ENCODE measurements around the gene NCEH1. TPM values are rescaled to one million over a fixed set of nuclear protein-coding genes. Genes with fewer than 3 reads are reported as not detected.

NCEH1 gene
- polyA plus RNA-seq, 1 of the 3 experiments (the other 2 are of a cell fraction): 7.5 TPM

- ChIA-PET POLR2A (no interaction called here), CTCF (interaction anchor here (2.7 kb wide), 1 partner anchor 7 kb away, joined by 12 read pairs; no protein-coding TSS in a partner anchor)
- H3K9ac ChIP-seq: peak overlapping the region; percentile 50; the same call in 1 of the 2 replicates
- no peaks in the 10 kb centered on the region for H3K9me2 ChIP-seq
- no peak for DNase-seq
- H3K4me3 ChIP-seq (ENCODE audit: low read depth in 2 of 2, low read length in 1 of 2): no peak overlapping the region
- H3K27me3 ChIP-seq (ENCODE audit: insufficient read depth): no peaks in the 10 kb centered on the region
- 71% methylated on average over 3 of the region's 3 CpGs for WGBS (ENCODE audit: low lambda C conversion rate)
- no peak for TF ChIP-seq CHD2 (IDR thresholded peaks at IDR 0.05; ENCODE audit: low read length, partially characterized antibody)
- H3K79me2 ChIP-seq (ENCODE audit: insufficient read depth): peaks cover 12% of the 10 kb centered on the region; the same call in 1 of the 2 replicates
- no peaks in the 10 kb centered on the region for H3K9me3 ChIP-seq
- no peaks in the 10 kb centered on the region for H4K20me1 ChIP-seq (ENCODE audit: insufficient read depth)
- H3K4me1 ChIP-seq (ENCODE audit: control insufficient read depth in 1 of 2, insufficient read depth in 2 of 2, low read depth in 1 of 2, low read length in 1 of 2): peaks cover 0 to 17% of the 10 kb centered on the region in 2 experiments; a peak in 1 of 4 replicates
- H3K27ac ChIP-seq (ENCODE audit: low read depth in 2 of 2, low read length in 1 of 2): peak overlapping the region in 1 of 2 experiments; percentile 88; a peak in 2 of 4 replicates
- peak overlapping the region; percentile 50 for H3K4me2 ChIP-seq
- H3F3A ChIP-seq (replicated peaks; ENCODE audit: insufficient read depth): peaks cover 9% of the 10 kb centered on the region
- no peaks in the 10 kb centered on the region for H3K36me3 ChIP-seq (replicated peaks in 1 of 2; ENCODE audit: control insufficient read depth in 1 of 2, insufficient read depth in 2 of 2, low read length in 1 of 2)
- H2AFZ ChIP-seq (ENCODE audit: low read depth): no peak overlapping the region
Observed at GRCh38 chr3:172659246-172660002, 51.4 kb downstream of the NCEH1 start.

- peak overlapping the region in 1 of 2 experiments; percentile 88; a peak in 2 of 4 replicates for H3K27ac ChIP-seq (ENCODE audit: low read depth in 2 of 2, low read length in 1 of 2)
- CTCF ChIA-PET: interaction anchor here (0.6 to 2.7 kb wide), 3 partner anchors 8 to 169 kb away, joined by 3 to 12 read pairs (median 3); no protein-coding TSS in a partner anchor
- H3K79me2 ChIP-seq (ENCODE audit: insufficient read depth): peaks cover 12% of the 10 kb centered on the region; the same call in 1 of the 2 replicates
- POLR2A ChIA-PET: no interaction called here
- no peak overlapping the region for H3K4me3 ChIP-seq (ENCODE audit: low read depth in 2 of 2, low read length in 1 of 2)
- H3K27me3 ChIP-seq (ENCODE audit: insufficient read depth): no peaks in the 10 kb centered on the region
- H3K9ac ChIP-seq: peak overlapping the region; percentile 50; the same call in 1 of the 2 replicates
- H2AFZ ChIP-seq (ENCODE audit: low read depth): no peak overlapping the region
- H3K4me2 ChIP-seq: peak overlapping the region; percentile 50
- H3K36me3 ChIP-seq (replicated peaks in 1 of 2; ENCODE audit: control insufficient read depth in 1 of 2, insufficient read depth in 2 of 2, low read length in 1 of 2): no peaks in the 10 kb centered on the region
- DNase-seq: no peak
- H3K9me2 ChIP-seq: no peaks in the 10 kb centered on the region
- H3K9me3 ChIP-seq: no peaks in the 10 kb centered on the region
- H4K20me1 ChIP-seq (ENCODE audit: insufficient read depth): no peaks in the 10 kb centered on the region
- peaks cover 0 to 17% of the 10 kb centered on the region in 2 experiments; a peak in 1 of 4 replicates for H3K4me1 ChIP-seq (ENCODE audit: control insufficient read depth in 1 of 2, insufficient read depth in 2 of 2, low read depth in 1 of 2, low read length in 1 of 2)
- peaks cover 9% of the 10 kb centered on the region for H3F3A ChIP-seq (replicated peaks; ENCODE audit: insufficient read depth)
- WGBS (ENCODE audit: low lambda C conversion rate): 51% methylated on average over 6 of the region's 6 CpGs
- TF ChIP-seq USF2 (IDR thresholded peaks at IDR 0.05; ENCODE audit: borderline replicate concordance, low read depth, low read length) (no peak), TCF12 (IDR thresholded peaks at IDR 0.05) (peak; percentile 71), REST (IDR thresholded peaks at IDR 0.05; ENCODE audit: low read depth, low read length) (peak; percentile 70; the same call in 1 of the 2 replicates), CTCF (IDR thresholded peaks at IDR 0.05) (no peak), FOSL2 (IDR thresholded peaks at IDR 0.05; ENCODE audit: borderline replicate concordance, low read depth) (peak; percentile 88), TEAD4 (IDR thresholded peaks at IDR 0.05; ENCODE audit: borderline replicate concordance, insufficient read depth) (peak; percentile 80; the same call in 1 of the 2 replicates), TAF1 (IDR thresholded peaks at IDR 0.05; ENCODE audit: borderline replicate concordance, low read depth, low read length) (no peak), RXRA (IDR thresholded peaks at IDR 0.05; ENCODE audit: borderline replicate concordance, low read depth) (peak; percentile 99), JUND (IDR thresholded peaks at IDR 0.05) (peak; percentile 88), PBX3 (IDR thresholded peaks at IDR 0.05) (peak; percentile 66), EP300 (IDR thresholded peaks at IDR 0.05; ENCODE audit: borderline replicate concordance in 1 of 2, low read depth in 1 of 2, low read length in 1 of 2) (peak in 1 of 2 experiments; percentile 82; a peak in 1 of 4 replicates), SMC3 (IDR thresholded peaks at IDR 0.05; ENCODE audit: low read depth, low read length) (no peak), FOXM1 (IDR thresholded peaks at IDR 0.05; ENCODE audit: low read depth) (no peak), MAX (IDR thresholded peaks at IDR 0.05; ENCODE audit: low read depth) (peak; percentile 68; the same call in 1 of the 2 replicates)
Observed at GRCh38 chr3:172658344-172659245, 52.3 kb downstream of the NCEH1 start.
